ENCODE measurements around the gene SLC6A6. TPM values are rescaled to one million over a fixed set of nuclear protein-coding genes. Genes with fewer than 3 reads are reported as not detected.

Gene SLC6A6
- total and polyA plus RNA-seq, 2 experiments from 2014 or later = 27.5 to 150 TPM

GRCh38 chr3:14362890-14363289, 39.5 kb upstream of the SLC6A6 start (continued):
- no peak for TF ChIP-seq EZH2phosphoT487 (IDR thresholded peaks at IDR 0.05; ENCODE audit: unreplicated experiment)

DNA sequence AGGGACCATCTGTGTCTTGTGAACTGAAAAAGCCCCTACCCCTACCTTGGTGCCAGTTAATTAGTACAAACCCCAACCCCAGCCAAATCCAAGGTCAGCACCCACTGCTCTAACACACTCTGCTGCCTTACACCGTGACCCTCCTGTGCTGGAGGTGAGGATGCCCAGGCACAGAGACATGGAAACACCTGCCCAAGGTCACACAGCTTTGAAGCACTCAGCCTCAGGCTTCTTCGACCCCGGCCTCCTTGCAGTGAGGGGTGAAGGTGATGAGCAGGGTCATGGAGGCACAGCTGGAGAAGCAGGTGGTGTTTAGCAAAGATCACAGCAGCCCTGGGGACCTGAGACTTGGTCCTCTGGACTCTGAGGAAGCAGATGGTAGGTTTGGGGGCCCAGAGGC, 39.0 kb upstream of the SLC6A6 start:
- Mint-ChIP-seq H3K4me1 (peaks cover 15% of the 10 kb centered on the region), H3K27me3 (ENCODE audit: insufficient read depth, low read depth, poor library complexity) (peaks cover 12% of the 10 kb centered on the region), H3K27ac (no peak overlapping the region), H3K4me3 (no peak overlapping the region), H3K36me3 (ENCODE audit: low read depth) (no peaks in the 10 kb centered on the region), H3K9me3 (no peaks in the 10 kb centered on the region; the same call in 2 of the 3 replicates)
- DNase-seq (ENCODE audit: low spot score) (no peak), ATAC-seq (no peak)
- H3K4me2 ChIP-seq = no peak overlapping the region
- no peaks in the 10 kb centered on the region for H3K9me2 ChIP-seq (ENCODE audit: insufficient read depth)
- no peaks in the 10 kb centered on the region for H4K20me1 ChIP-seq (replicated peaks; ENCODE audit: insufficient read depth)
- TF ChIP-seq POLR2AphosphoS5 (IDR thresholded peaks at IDR 0.05; ENCODE audit: low read depth) = no peak
- TF ChIP-seq ZNF331 (CRISPR knock-in tag; IDR thresholded peaks at IDR 0.05; ENCODE audit: low read depth) = no peak
- TF ChIP-seq ZNF114 (CRISPR knock-in tag; IDR thresholded peaks at IDR 0.05) = no peak
- TF ChIP-seq JUNB (IDR thresholded peaks at IDR 0.05; ENCODE audit: unreplicated experiment) = no peak
- TF ChIP-seq, protein P1, sequence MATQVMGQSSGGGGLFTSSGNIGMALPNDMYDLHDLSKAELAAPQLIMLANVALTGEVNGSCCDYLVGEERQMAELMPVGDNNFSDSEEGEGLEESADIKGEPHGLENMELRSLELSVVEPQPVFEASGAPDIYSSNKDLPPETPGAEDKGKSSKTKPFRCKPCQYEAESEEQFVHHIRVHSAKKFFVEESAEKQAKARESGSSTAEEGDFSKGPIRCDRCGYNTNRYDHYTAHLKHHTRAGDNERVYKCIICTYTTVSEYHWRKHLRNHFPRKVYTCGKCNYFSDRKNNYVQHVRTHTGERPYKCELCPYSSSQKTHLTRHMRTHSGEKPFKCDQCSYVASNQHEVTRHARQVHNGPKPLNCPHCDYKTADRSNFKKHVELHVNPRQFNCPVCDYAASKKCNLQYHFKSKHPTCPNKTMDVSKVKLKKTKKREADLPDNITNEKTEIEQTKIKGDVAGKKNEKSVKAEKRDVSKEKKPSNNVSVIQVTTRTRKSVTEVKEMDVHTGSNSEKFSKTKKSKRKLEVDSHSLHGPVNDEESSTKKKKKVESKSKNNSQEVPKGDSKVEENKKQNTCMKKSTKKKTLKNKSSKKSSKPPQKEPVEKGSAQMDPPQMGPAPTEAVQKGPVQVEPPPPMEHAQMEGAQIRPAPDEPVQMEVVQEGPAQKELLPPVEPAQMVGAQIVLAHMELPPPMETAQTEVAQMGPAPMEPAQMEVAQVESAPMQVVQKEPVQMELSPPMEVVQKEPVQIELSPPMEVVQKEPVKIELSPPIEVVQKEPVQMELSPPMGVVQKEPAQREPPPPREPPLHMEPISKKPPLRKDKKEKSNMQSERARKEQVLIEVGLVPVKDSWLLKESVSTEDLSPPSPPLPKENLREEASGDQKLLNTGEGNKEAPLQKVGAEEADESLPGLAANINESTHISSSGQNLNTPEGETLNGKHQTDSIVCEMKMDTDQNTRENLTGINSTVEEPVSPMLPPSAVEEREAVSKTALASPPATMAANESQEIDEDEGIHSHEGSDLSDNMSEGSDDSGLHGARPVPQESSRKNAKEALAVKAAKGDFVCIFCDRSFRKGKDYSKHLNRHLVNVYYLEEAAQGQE (IDR thresholded peaks at IDR 0.05; ENCODE audit: unreplicated experiment) = no peak
- no peak for TF ChIP-seq CREB1 (CRISPR knock-in tag; IDR thresholded peaks at IDR 0.05; ENCODE audit: low read depth)
- no peak for TF ChIP-seq EZH2 (IDR thresholded peaks at IDR 0.05; ENCODE audit: low read depth, unreplicated experiment)
- TF ChIP-seq, protein P2, sequence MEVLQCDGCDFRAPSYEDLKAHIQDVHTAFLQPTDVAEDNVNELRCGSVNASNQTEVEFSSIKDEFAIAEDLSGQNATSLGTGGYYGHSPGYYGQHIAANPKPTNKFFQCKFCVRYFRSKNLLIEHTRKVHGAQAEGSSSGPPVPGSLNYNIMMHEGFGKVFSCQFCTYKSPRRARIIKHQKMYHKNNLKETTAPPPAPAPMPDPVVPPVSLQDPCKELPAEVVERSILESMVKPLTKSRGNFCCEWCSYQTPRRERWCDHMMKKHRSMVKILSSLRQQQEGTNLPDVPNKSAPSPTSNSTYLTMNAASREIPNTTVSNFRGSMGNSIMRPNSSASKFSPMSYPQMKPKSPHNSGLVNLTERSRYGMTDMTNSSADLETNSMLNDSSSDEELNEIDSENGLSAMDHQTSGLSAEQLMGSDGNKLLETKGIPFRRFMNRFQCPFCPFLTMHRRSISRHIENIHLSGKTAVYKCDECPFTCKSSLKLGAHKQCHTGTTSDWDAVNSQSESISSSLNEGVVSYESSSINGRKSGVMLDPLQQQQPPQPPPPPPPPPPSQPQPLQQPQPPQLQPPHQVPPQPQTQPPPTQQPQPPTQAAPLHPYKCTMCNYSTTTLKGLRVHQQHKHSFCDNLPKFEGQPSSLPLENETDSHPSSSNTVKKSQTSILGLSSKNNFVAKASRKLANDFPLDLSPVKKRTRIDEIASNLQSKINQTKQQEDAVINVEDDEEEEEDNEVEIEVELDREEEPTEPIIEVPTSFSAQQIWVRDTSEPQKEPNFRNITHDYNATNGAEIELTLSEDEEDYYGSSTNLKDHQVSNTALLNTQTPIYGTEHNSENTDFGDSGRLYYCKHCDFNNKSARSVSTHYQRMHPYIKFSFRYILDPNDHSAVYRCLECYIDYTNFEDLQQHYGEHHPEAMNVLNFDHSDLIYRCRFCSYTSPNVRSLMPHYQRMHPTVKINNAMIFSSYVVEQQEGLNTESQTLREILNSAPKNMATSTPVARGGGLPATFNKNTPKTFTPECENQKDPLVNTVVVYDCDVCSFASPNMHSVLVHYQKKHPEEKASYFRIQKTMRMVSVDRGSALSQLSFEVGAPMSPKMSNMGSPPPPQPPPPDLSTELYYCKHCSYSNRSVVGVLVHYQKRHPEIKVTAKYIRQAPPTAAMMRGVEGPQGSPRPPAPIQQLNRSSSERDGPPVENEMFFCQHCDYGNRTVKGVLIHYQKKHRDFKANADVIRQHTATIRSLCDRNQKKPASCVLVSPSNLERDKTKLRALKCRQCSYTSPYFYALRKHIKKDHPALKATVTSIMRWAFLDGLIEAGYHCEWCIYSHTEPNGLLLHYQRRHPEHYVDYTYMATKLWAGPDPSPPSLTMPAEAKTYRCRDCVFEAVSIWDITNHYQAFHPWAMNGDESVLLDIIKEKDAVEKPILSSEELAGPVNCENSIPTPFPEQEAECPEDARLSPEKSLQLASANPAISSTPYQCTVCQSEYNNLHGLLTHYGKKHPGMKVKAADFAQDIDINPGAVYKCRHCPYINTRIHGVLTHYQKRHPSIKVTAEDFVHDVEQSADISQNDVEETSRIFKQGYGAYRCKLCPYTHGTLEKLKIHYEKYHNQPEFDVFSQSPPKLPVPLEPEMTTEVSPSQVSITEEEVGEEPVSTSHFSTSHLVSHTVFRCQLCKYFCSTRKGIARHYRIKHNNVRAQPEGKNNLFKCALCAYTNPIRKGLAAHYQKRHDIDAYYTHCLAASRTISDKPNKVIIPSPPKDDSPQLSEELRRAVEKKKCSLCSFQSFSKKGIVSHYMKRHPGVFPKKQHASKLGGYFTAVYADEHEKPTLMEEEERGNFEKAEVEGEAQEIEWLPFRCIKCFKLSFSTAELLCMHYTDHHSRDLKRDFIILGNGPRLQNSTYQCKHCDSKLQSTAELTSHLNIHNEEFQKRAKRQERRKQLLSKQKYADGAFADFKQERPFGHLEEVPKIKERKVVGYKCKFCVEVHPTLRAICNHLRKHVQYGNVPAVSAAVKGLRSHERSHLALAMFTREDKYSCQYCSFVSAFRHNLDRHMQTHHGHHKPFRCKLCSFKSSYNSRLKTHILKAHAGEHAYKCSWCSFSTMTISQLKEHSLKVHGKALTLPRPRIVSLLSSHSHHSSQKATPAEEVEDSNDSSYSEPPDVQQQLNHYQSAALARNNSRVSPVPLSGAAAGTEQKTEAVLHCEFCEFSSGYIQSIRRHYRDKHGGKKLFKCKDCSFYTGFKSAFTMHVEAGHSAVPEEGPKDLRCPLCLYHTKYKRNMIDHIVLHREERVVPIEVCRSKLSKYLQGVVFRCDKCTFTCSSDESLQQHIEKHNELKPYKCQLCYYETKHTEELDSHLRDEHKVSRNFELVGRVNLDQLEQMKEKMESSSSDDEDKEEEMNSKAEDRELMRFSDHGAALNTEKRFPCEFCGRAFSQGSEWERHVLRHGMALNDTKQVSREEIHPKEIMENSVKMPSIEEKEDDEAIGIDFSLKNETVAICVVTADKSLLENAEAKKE (CRISPR knock-in tag; IDR thresholded peaks at IDR 0.05) = no peak
- no peak for TF ChIP-seq EZH2phosphoT487 (IDR thresholded peaks at IDR 0.05; ENCODE audit: unreplicated experiment)
- TF ChIP-seq STAT1 (IDR thresholded peaks at IDR 0.05; ENCODE audit: unreplicated experiment) = no peak
- TF ChIP-seq CTCF (conservative IDR thresholded peaks at IDR 0.05; ENCODE audit: low read depth in 2 of 2) = no peak
- TF ChIP-seq NANOG (IDR thresholded peaks at IDR 0.05; ENCODE audit: borderline replicate concordance) = no peak
- TF ChIP-seq, protein P3, sequence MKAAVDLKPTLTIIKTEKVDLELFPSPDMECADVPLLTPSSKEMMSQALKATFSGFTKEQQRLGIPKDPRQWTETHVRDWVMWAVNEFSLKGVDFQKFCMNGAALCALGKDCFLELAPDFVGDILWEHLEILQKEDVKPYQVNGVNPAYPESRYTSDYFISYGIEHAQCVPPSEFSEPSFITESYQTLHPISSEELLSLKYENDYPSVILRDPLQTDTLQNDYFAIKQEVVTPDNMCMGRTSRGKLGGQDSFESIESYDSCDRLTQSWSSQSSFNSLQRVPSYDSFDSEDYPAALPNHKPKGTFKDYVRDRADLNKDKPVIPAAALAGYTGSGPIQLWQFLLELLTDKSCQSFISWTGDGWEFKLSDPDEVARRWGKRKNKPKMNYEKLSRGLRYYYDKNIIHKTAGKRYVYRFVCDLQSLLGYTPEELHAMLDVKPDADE (IDR thresholded peaks at IDR 0.05) = no peak
- no peaks in the 10 kb centered on the region for H3F3A ChIP-seq (replicated peaks; ENCODE audit: low read depth)
- H3K4me1 ChIP-seq (ENCODE audit: insufficient read depth) = no peaks in the 10 kb centered on the region
- H3K27me3 ChIP-seq (ENCODE audit: insufficient read depth) = no peaks in the 10 kb centered on the region
- no peak overlapping the region for H2AFZ ChIP-seq
- no peak overlapping the region for H3K27ac ChIP-seq (ENCODE audit: low read depth)
- H3K36me3 ChIP-seq (ENCODE audit: insufficient read depth) = no peaks in the 10 kb centered on the region
- H3K79me2 ChIP-seq (replicated peaks; ENCODE audit: insufficient read depth) = no peaks in the 10 kb centered on the region
- no peak overlapping the region for H3K4me3 ChIP-seq

All from GM23338 (cell line).